ENCODE data around the gene TMEM220. TPM values are rescaled to one million over a fixed set of nuclear protein-coding genes. Genes with fewer than 3 reads are reported as not detected.
"Not testable (repeated sequence)": the region's sequence is repeated elsewhere in the genome, so short reads cannot be mapped to it uniquely, and the experiment has no call there.

Gene TMEM220
- total and polyA plus RNA-seq, 7 experiments from 2014 or later: 0.65 to 8.4 (median 5.4) TPM

DNA sequence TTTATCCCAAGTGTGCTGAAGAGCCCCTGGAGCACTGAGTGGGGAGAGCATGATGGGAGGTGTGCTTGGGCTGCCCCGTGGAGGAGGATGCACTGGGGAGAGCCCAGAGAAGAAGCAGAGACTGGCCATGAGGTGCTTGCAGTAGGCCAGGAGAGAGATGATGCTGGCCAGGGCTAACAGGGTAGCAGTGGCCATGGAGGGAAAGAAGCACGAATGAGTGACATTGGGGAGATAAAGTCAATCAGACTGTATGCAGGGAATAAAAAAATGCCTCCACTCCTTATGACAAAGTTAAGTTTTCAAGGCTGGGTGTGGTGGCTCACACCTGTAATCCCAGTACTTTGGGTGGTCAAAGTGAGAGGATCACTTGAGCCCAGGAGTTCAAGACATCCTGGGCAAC lies 5.4 kb upstream of the TMEM220 start:
- no peaks in the 10 kb centered on the region for H3K27me3 ChIP-seq (ENCODE audit: control insufficient read depth in 2 of 2, insufficient read depth in 2 of 2, low read length in 2 of 2)
- intact Hi-C loops (cut with micrococcal nuclease): no loop called here
- Mint-ChIP-seq H3K4me1 (peaks cover 5 to 35% (median 24%) of the 10 kb centered on the region in 7 donors), H3K4me3 (no peak overlapping the region), H3K27me3 (peaks cover 0 to 5% (median 0%) of the 10 kb centered on the region in 5 donors), H3K36me3 (peaks cover 0 to 4% (median 0%) of the 10 kb centered on the region in 5 donors), H3K9me3 (no peaks in the 10 kb centered on the region), H3K27ac (no peak overlapping the region)
- no peaks in the 10 kb centered on the region for H3K9me3 ChIP-seq (ENCODE audit: control insufficient read depth in 2 of 3, low read length in 3 of 3)
- no peak overlapping the region for H3K4me3 ChIP-seq (ENCODE audit: low read length)
- POLR2A ChIA-PET: no interaction called here
- CTCF ChIA-PET: interaction anchor here (2.7 kb wide), 1 partner anchor 109 kb away, joined by 35 read pairs; no protein-coding TSS in a partner anchor
- H3K36me3 ChIP-seq (ENCODE audit: control insufficient read depth in 2 of 3, insufficient read depth in 3 of 3, low read length in 3 of 3): no peaks in the 10 kb centered on the region
- ATAC-seq (no peak), DNase-seq (no peak)
- peaks cover 0 to 9% of the 10 kb centered on the region in 2 donors for H3K4me1 ChIP-seq (ENCODE audit: control insufficient read depth in 2 of 2, insufficient read depth in 2 of 2, low read length in 2 of 2)
- H3K27ac ChIP-seq (ENCODE audit: low read depth, low read length): no peak overlapping the region

DNA sequence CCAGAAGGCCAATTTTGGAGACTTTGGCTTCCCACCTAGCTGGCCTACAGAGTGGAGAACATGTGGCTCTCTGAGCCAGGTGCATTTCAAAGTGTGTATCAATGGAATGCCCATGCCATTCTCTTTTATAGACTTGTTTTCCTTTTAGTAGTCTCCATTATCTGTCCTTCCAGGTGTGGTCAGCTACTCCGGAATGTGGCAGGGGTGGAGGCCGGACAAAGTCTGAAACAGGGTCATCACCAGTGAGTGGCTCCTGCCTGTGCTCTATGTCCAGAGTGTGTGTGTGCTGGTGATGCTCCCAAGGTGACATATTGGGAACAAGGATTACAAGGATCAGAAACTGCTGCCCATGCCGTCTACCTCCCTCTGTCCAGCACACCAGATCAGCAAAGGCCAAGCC lies 3.8 kb upstream of the TMEM220 start:
- Mint-ChIP-seq H3K9me3 (no peaks in the 10 kb centered on the region), H3K27ac (no peak overlapping the region), H3K36me3 (peaks cover 0 to 4% (median 0%) of the 10 kb centered on the region in 5 donors), H3K4me3 (no peak overlapping the region), H3K27me3 (peaks cover 0 to 6% (median 0%) of the 10 kb centered on the region in 5 donors), H3K4me1 (peaks cover 9 to 39% (median 31%) of the 10 kb centered on the region in 7 donors)
- no peak for DNase-seq
- H3K27me3 ChIP-seq (ENCODE audit: control insufficient read depth in 2 of 2, insufficient read depth in 2 of 2, low read length in 2 of 2): peaks cover 0 to 4% of the 10 kb centered on the region in 2 donors
- no peak for ATAC-seq
- H3K9me3 ChIP-seq (ENCODE audit: control insufficient read depth in 2 of 3, low read length in 3 of 3): no peaks in the 10 kb centered on the region
- no peak overlapping the region for H3K27ac ChIP-seq (ENCODE audit: low read depth, low read length)
- no peak overlapping the region for H3K4me3 ChIP-seq (ENCODE audit: low read length)
- peaks cover 0 to 9% (median 0%) of the 10 kb centered on the region in 3 experiments for H3K36me3 ChIP-seq (ENCODE audit: control insufficient read depth in 2 of 3, insufficient read depth in 3 of 3, low read length in 3 of 3)
- H3K4me1 ChIP-seq (ENCODE audit: control insufficient read depth in 2 of 2, insufficient read depth in 2 of 2, low read length in 2 of 2): peaks cover 0 to 9% of the 10 kb centered on the region in 2 donors
- intact Hi-C loops (cut with micrococcal nuclease): no loop called here
- ChIA-PET POLR2A (no interaction called here), CTCF (interaction anchor here (1.6 kb wide), 1 partner anchor 89 kb away, joined by 5 read pairs; no protein-coding TSS in a partner anchor)

- H3K9me3 Mint-ChIP-seq; POLR2A ChIA-PET; H3K4me3 ChIP-seq (ENCODE audit: low read length); H3K27me3 Mint-ChIP-seq; intact Hi-C loops (cut with micrococcal nuclease); H3K27me3 ChIP-seq (ENCODE audit: control insufficient read depth in 2 of 2, insufficient read depth in 2 of 2, low read length in 2 of 2); H3K9me3 ChIP-seq (ENCODE audit: control insufficient read depth in 2 of 3, low read length in 3 of 3); H3K27ac Mint-ChIP-seq; H3K4me1 ChIP-seq (ENCODE audit: control insufficient read depth in 2 of 2, insufficient read depth in 2 of 2, low read length in 2 of 2); H3K36me3 ChIP-seq (ENCODE audit: control insufficient read depth in 2 of 3, insufficient read depth in 3 of 3, low read length in 3 of 3); H3K36me3 Mint-ChIP-seq; H3K27ac ChIP-seq (ENCODE audit: low read depth, low read length); DNase-seq; ATAC-seq: not testable (repeated sequence)
- Mint-ChIP-seq H3K4me1 (peaks cover 7 to 33% (median 21%) of the 10 kb centered on the region in 7 donors), H3K4me3 (peak overlapping the region in 1 of 10 donors; percentile 70)
- CTCF ChIA-PET: interaction anchor here (1.6 kb wide), 1 partner anchor 87 kb away, joined by 5 read pairs; no protein-coding TSS in a partner anchor
Observed at GRCh38 chr17:10732121-10732520, 2.3 kb upstream of the TMEM220 start.

DNA sequence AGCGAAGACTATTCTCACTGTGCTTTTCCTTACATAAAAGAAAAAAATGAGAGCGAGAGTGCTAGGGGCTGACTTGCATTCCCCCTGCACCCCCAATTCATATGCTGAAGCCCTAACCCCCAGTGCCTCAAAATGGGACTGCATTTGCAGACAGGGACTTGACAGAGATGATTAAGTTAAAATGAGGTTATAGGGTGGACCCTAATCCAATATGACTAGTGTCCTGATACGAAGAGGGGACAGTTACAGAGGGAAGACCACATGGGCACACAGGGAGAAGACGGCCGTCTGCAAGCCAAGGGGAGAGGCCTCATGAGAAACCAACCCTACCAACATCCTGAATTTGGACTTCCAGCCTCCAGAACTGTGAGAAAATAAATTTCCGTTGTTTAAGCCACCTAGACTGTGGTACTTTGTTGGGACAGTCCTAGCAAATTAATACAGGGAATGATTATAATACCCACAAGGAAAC lies 1.6 kb upstream of the TMEM220 start:
- ChIA-PET POLR2A (interaction anchor here (1.6 to 2.4 kb wide), 2 partner anchors 26 to 31 kb away, joined by 4 to 11 read pairs; no protein-coding TSS in a partner anchor), CTCF (interaction anchor here (0.6 kb wide), 1 partner anchor 86 kb away, joined by 3 read pairs; no protein-coding TSS in a partner anchor)
- Mint-ChIP-seq H3K9me3 (no peaks in the 10 kb centered on the region), H3K27ac (peak overlapping the region in 4 of 9 donors; percentile 52 to 86 (median 60)), H3K4me3 (peak overlapping the region in 7 of 10 donors; percentile 77 to 97 (median 92)), H3K36me3 (peaks cover 0 to 4% (median 0%) of the 10 kb centered on the region in 5 donors), H3K4me1 (peaks cover 7 to 35% (median 21%) of the 10 kb centered on the region in 7 donors), H3K27me3 (peaks cover 0 to 8% (median 0%) of the 10 kb centered on the region in 5 donors)
- H3K4me1 ChIP-seq (ENCODE audit: control insufficient read depth in 2 of 2, insufficient read depth in 2 of 2, low read length in 2 of 2): no peaks in the 10 kb centered on the region
- intact Hi-C loops (cut with micrococcal nuclease): loop anchor here in 1 of 2 donors (2.0 kb wide), 1 partner anchor 35 kb away; the partner anchor contains the start of genes ADPRM and SCO1
- ATAC-seq (no peak), DNase-seq (no peak)
- no peak overlapping the region for H3K27ac ChIP-seq (ENCODE audit: low read depth, low read length)
- no peaks in the 10 kb centered on the region for H3K9me3 ChIP-seq (ENCODE audit: control insufficient read depth in 2 of 3, low read length in 3 of 3)
- no peak overlapping the region for H3K4me3 ChIP-seq (ENCODE audit: low read length)
- H3K36me3 ChIP-seq (ENCODE audit: control insufficient read depth in 2 of 3, insufficient read depth in 3 of 3, low read length in 3 of 3): peaks cover 0 to 9% (median 0%) of the 10 kb centered on the region in 3 experiments
- H3K27me3 ChIP-seq (ENCODE audit: control insufficient read depth in 2 of 2, insufficient read depth in 2 of 2, low read length in 2 of 2): peaks cover 0 to 4% of the 10 kb centered on the region in 2 donors

DNA sequence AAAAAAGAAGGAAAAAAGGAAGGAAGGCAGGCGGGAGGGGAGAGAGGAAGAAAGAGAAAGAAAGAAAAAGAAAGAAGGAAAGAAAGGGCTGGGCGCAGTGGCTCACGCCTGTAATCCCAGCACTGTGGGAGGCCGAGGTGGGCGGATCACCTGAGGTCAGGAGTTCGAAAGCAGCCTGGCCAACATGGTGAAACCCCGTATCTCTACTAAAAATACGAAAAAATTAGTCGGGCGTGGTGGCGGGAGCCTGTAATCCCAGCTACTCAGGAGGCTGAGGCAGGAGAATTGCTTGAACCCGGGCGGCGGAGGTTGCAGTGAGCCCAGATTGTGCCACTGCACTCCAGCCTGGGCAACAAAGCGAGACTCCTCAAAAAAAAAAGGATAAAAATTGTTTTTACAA lies 424 bp upstream of the TMEM220 start:
- H3K27ac ChIP-seq (ENCODE audit: low read depth, low read length): peak overlapping the region; percentile 65
- Mint-ChIP-seq H3K4me1 (peaks cover 7 to 45% (median 25%) of the 10 kb centered on the region in 7 donors), H3K4me3 (peak overlapping the region; percentile 88 to 97 (median 92)), H3K27ac (peak overlapping the region; percentile 52 to 88 (median 77))
- not testable (repeated sequence) for H3K9me3 ChIP-seq (ENCODE audit: control insufficient read depth in 2 of 3, low read length in 3 of 3); H3K27me3 Mint-ChIP-seq; H3K4me1 ChIP-seq (ENCODE audit: control insufficient read depth in 2 of 2, insufficient read depth in 2 of 2, low read length in 2 of 2); H3K27me3 ChIP-seq (ENCODE audit: control insufficient read depth in 2 of 2, insufficient read depth in 2 of 2, low read length in 2 of 2); ATAC-seq; H3K36me3 Mint-ChIP-seq; H3K9me3 Mint-ChIP-seq; H3K36me3 ChIP-seq (ENCODE audit: control insufficient read depth in 2 of 3, insufficient read depth in 3 of 3, low read length in 3 of 3)
- intact Hi-C loops (cut with micrococcal nuclease): loop anchor here in 1 of 2 donors (2.0 kb wide), 1 partner anchor 33 kb away; the partner anchor contains the start of genes ADPRM and SCO1
- POLR2A ChIA-PET: interaction anchor here (0.6 to 2.4 kb wide), 5 partner anchors 10 to 1262 kb away, joined by 3 to 11 read pairs (median 4); no protein-coding TSS in a partner anchor
- CTCF ChIA-PET: interaction anchor here (0.7 kb wide), 2 partner anchors 27 to 36 kb away, joined by 3 to 4 read pairs; no protein-coding TSS in a partner anchor
- H3K4me3 ChIP-seq (ENCODE audit: low read length): peak overlapping the region; percentile 77
- peak in 3 of 9 donors; percentile 11 to 28 (median 23) for DNase-seq

DNA sequence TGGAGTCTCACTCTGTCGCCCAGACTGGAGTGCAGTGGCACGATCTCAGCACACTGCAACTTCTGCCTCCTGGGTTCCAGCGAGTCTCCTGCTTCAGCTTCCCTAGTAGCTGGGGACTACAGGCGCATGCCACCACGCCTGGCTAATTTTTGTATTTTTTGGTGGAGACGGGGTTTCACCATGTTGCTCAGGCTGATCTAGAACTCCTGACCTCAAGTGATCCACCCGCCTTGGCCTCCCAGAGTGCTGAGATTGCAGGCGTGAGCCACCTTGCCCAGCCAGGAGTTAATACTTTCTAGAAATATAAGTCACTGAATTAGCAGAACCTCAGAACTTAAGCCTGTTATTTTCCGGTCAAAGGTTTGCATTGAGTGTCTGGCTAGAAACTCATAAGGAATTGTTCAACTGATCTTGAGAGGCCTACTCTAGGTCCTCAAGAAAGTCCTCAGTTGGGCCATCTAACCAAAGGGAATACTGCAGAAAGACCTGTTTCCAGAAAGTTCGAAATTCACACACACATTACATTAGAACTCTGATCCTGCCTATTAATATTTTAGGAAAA lies 1.4 kb downstream of the TMEM220 start:
- peak overlapping the region in 7 of 9 donors; percentile 28 to 88 (median 77) for H3K27ac Mint-ChIP-seq
- no peak overlapping the region for H3K4me3 ChIP-seq (ENCODE audit: low read length)

More for the DNA sequence above, 1.4 kb downstream of the TMEM220 start:
- peaks cover 0 to 9% (median 0%) of the 10 kb centered on the region in 3 experiments for H3K36me3 ChIP-seq (ENCODE audit: control insufficient read depth in 2 of 3, insufficient read depth in 3 of 3, low read length in 3 of 3)
- POLR2A ChIA-PET: no interaction called here
- Mint-ChIP-seq H3K4me3 (peak overlapping the region in 8 of 10 donors; percentile 6 to 97 (median 92)), H3K4me1 (peaks cover 7 to 55% (median 25%) of the 10 kb centered on the region in 7 donors), H3K36me3 (peaks cover 0 to 4% (median 0%) of the 10 kb centered on the region in 5 donors), H3K9me3 (no peaks in the 10 kb centered on the region), H3K27me3 (peaks cover 0 to 8% (median 0%) of the 10 kb centered on the region in 5 donors)
- ATAC-seq: no peak
- CTCF ChIA-PET: no interaction called here
- H3K27ac ChIP-seq (ENCODE audit: low read depth, low read length): peak overlapping the region; percentile 28
- intact Hi-C loops (cut with micrococcal nuclease): no loop called here
- DNase-seq: no peak
- no peaks in the 10 kb centered on the region for H3K4me1 ChIP-seq (ENCODE audit: control insufficient read depth in 2 of 2, insufficient read depth in 2 of 2, low read length in 2 of 2)
- H3K27me3 ChIP-seq (ENCODE audit: control insufficient read depth in 2 of 2, insufficient read depth in 2 of 2, low read length in 2 of 2): peaks cover 0 to 4% of the 10 kb centered on the region in 2 donors
- no peaks in the 10 kb centered on the region for H3K9me3 ChIP-seq (ENCODE audit: control insufficient read depth in 2 of 3, low read length in 3 of 3)
